SK-N-SH treated with all-trans-retinoic acid at 6 μM for 48 hours (cell line): ENCODE measurements around the gene ICAM5.
"Not testable (repeated sequence)": the region's sequence is repeated elsewhere in the genome, so short reads cannot be mapped to it uniquely, and the experiment has no call there.

Source experiments
- ATAC-seq: fragments of 200-7000 bp; cut with Tn5 transposase; 3 replicates; pipeline ENCODE4 v1.9.1; 2020; ENCODE audit warnings: mild to moderate bottlenecking, moderate library complexity
- CREB5 ChIP-seq: fragments of 250-450 bp; sonication (Bioruptor Pico); IDR thresholded peaks from 2 replicates; pipeline ENCODE4 v1.5.1; 2020; ENCODE audit warnings: low read depth, mild to moderate bottlenecking, moderate library complexity
- CSDC2 ChIP-seq: fragments of 250-450 bp; sonication (Bioruptor Pico); IDR thresholded peaks from 2 replicates; pipeline ENCODE4 v1.5.0; 2020; ENCODE audit warnings: mild to moderate bottlenecking, moderate library complexity
- ESRRG ChIP-seq: fragments of 250-450 bp; sonication (Bioruptor Pico); IDR thresholded peaks from 2 replicates; pipeline ENCODE4 v1.6.1; 2021; ENCODE audit warnings: mild to moderate bottlenecking
- PATZ1 ChIP-seq: fragments of 250-450 bp; sonication (Bioruptor Pico); IDR thresholded peaks from 2 replicates; pipeline ENCODE4 v1.8.0; 2020; ENCODE audit warnings: mild to moderate bottlenecking, moderate library complexity, borderline replicate concordance
- POU6F1 ChIP-seq: fragments of 250-450 bp; sonication (Bioruptor Pico); IDR thresholded peaks from 2 replicates; pipeline ENCODE4 v1.8.0; 2021; ENCODE audit warnings: low read depth, mild to moderate bottlenecking, moderate library complexity, borderline replicate concordance
- PPARA ChIP-seq: fragments of 250-450 bp; sonication (Bioruptor Pico); IDR thresholded peaks from 2 replicates; pipeline ENCODE4 v1.5.0; 2020; ENCODE audit warnings: mild to moderate bottlenecking, borderline replicate concordance
- SNAI2 ChIP-seq: fragments of 250-450 bp; sonication (Bioruptor Pico); IDR thresholded peaks from 2 replicates; pipeline ENCODE4 v1.5.0; 2020; ENCODE audit warnings: mild to moderate bottlenecking, moderate library complexity
- TCF4 ChIP-seq: fragments of 250-450 bp; sonication (Bioruptor Pico); IDR thresholded peaks from 2 replicates; pipeline ENCODE4 v1.8.0; 2021; ENCODE audit warnings: mild to moderate bottlenecking, moderate library complexity, borderline replicate concordance
- TOX ChIP-seq: fragments of 250-450 bp; sonication (Bioruptor Pico); IDR thresholded peaks from 2 replicates; pipeline ENCODE4 v1.8.0; 2021; ENCODE audit warnings: mild to moderate bottlenecking, moderate library complexity, borderline replicate concordance
- TSHZ2 ChIP-seq: fragments of 250-450 bp; sonication (Bioruptor Pico); IDR thresholded peaks from 2 replicates; pipeline ENCODE4 v1.5.0; 2020; ENCODE audit warnings: mild to moderate bottlenecking, moderate library complexity
- ZFP3 ChIP-seq: fragments of 250-450 bp; sonication (Bioruptor Pico); IDR thresholded peaks from 2 replicates; pipeline ENCODE4 v1.5.0; 2020; ENCODE audit warnings: mild to moderate bottlenecking, moderate library complexity
- ZFP30 ChIP-seq: fragments of 450-650 bp; formaldehyde crosslinking; IDR thresholded peaks from 2 replicates; pipeline ENCODE4 v1.5.0; 2022; ENCODE audit warnings: mild to moderate bottlenecking, moderate library complexity
- ZNF565 ChIP-seq: fragments of 450-650 bp; formaldehyde crosslinking; conservative IDR thresholded peaks from 2 replicates; pipeline ENCODE4 v1.5.0; 2020; ENCODE audit warnings: low read depth, mild to moderate bottlenecking, moderate library complexity
- ZNF8 ChIP-seq: fragments of 450-650 bp; formaldehyde crosslinking; IDR thresholded peaks from 2 replicates; pipeline ENCODE4 v1.5.0; 2020; ENCODE audit warnings: mild to moderate bottlenecking, moderate library complexity

ICAM5 gene

GRCh38 chr19:10279737-10280442, 9.9 kb upstream of the ICAM5 start:
- ATAC-seq, result no peak
- no peak for TF ChIP-seq ESRRG (CRISPR knock-in tag)
- TF ChIP-seq CREB5 (CRISPR knock-in tag), result no peak
- TF ChIP-seq ZFP30 (CRISPR knock-in tag), result no peak
- no peak for TF ChIP-seq PATZ1 (CRISPR knock-in tag)
- no peak for TF ChIP-seq ZFP3 (CRISPR knock-in tag)
- no peak for TF ChIP-seq ZNF8 (CRISPR knock-in tag)
- TF ChIP-seq TSHZ2 (CRISPR knock-in tag), result no peak
- TF ChIP-seq CSDC2 (CRISPR knock-in tag), result no peak

GRCh38 chr19:10282043-10282442, 7.7 kb upstream of the ICAM5 start:
- ATAC-seq, result not testable (repeated sequence)

GRCh38 chr19:10283301-10284064, 6.3 kb upstream of the ICAM5 start:
- TF ChIP-seq ZNF565 (CRISPR knock-in tag) (no peak), CSDC2 (CRISPR knock-in tag) (no peak), ZFP3 (CRISPR knock-in tag) (no peak), SNAI2 (no peak), POU6F1 (CRISPR knock-in tag) (no peak), ZFP30 (CRISPR knock-in tag) (no peak), PPARA (CRISPR knock-in tag) (no peak), TSHZ2 (CRISPR knock-in tag) (no peak), TOX (no peak), TCF4 (CRISPR knock-in tag) (no peak)

More at GRCh38 chr19:10283301-10284064, 6.3 kb upstream of the ICAM5 start:
- ATAC-seq, result no peak
